MCF 10A (cell line): ENCODE results near the gene RAD54L. TPM values are rescaled to one million over a fixed set of nuclear protein-coding genes. Genes with fewer than 3 reads are reported as not detected.

Source experiments
- BruUV-seq: library from RNA; stranded (reverse); fragments of 400-500 nt; replicated peaks from 2 replicates; lab custom pipeline; 2021; lab: Mats Ljungman, UMichigan
- CTCF ChIA-PET: fragments of 300-600 bp; sonication (Branson Sonifier 250); formaldehyde crosslinking; extraction: SDS; loops from one replicate; lab custom pipeline; 2021; ENCODE audit warnings: antibody characterized with exemption, inconsistent platforms; lab: Yijun Ruan, JAX
- POLR2A ChIA-PET: fragments of 300-600, 350-650 bp; sonication (Branson Sonifier 250); formaldehyde crosslinking; extraction: SDS; loops from one replicate; lab custom pipeline; 2020; ENCODE audit warnings: antibody characterized with exemption, inconsistent platforms; lab: Yijun Ruan, JAX
- DNase-seq: peaks from one replicate; pipeline ENCODE4 v3.0.0-alpha.2; 2018; ENCODE audit not compliant: unreplicated experiment
- H3K27ac Mint-ChIP-seq: one replicate; pipeline ENCODE4 v1.8.0; 2022; ENCODE audit warnings: mild to moderate bottlenecking, low read depth, mixed read lengths; ENCODE audit not compliant: unreplicated experiment
- H3K27me3 Mint-ChIP-seq: one replicate; pipeline ENCODE4 v1.8.0; 2022; ENCODE audit warnings: mixed read lengths; ENCODE audit not compliant: insufficient read depth, unreplicated experiment
- H3K36me3 Mint-ChIP-seq: one replicate; pipeline ENCODE4 v1.8.0; 2022; ENCODE audit warnings: mild to moderate bottlenecking, moderate library complexity, mixed read lengths; ENCODE audit not compliant: insufficient read depth, unreplicated experiment
- H3K4me1 Mint-ChIP-seq: one replicate; pipeline ENCODE4 v1.8.0; 2022; ENCODE audit warnings: mixed read lengths; ENCODE audit not compliant: insufficient read depth, unreplicated experiment
- H3K4me3 Mint-ChIP-seq: one replicate; pipeline ENCODE4 v1.8.0; 2022; ENCODE audit warnings: mild to moderate bottlenecking, moderate library complexity, mixed read lengths; ENCODE audit not compliant: unreplicated experiment
- H3K9me3 Mint-ChIP-seq: one replicate; pipeline ENCODE4 v1.8.0; 2022; ENCODE audit warnings: mixed read lengths; ENCODE audit not compliant: unreplicated experiment
- CTCF ChIP-seq: fragments of 200-600 bp; IDR thresholded peaks from one replicate; pipeline ENCODE4 v1.8.0; 2022; ENCODE audit warnings: antibody characterized with exemption, mild to moderate bottlenecking; ENCODE audit not compliant: unreplicated experiment
- intact Hi-C: fragments of 100-400 bp; cut with micrococcal nuclease; formaldehyde crosslinking; loops from 2 replicates; pipeline ENCODE4 v1.14.1; 2022
- total RNA-seq: library from RNA; stranded (reverse); gene quantifications from 2 replicates; pipeline ENCODE4 v1.2.3, GENCODE V29; 2022

The RAD54L gene
- total RNA-seq, 1 experiment from 2014 or later, result 4.5 TPM

- ChIA-PET POLR2A (interaction anchor here (0.6 to 4.3 kb wide), 22 partner anchors 9 to 635 kb away, joined by 3 to 57 read pairs (median 6); partner anchors contain the start of genes GPBP1L1, LRRC41, LURAP1 and NASP), CTCF (interaction anchor here (0.6 to 10.6 kb wide), 10 partner anchors 12 to 238 kb away, joined by 3 to 266 read pairs (median 4); partner anchors contain the start of gene POMGNT1)
- Mint-ChIP-seq H3K36me3 (peaks cover 5% of the 10 kb centered on the region), H3K9me3 (no peaks in the 10 kb centered on the region), H3K27me3 (no peaks in the 10 kb centered on the region), H3K4me1 (peaks cover 13% of the 10 kb centered on the region), H3K27ac (peak overlapping the region; percentile 94), H3K4me3 (peak overlapping the region; percentile 19)
- intact Hi-C loops, result no loop called here
- BruUV-seq, result no TSS peak
- no peak for TF ChIP-seq CTCF
- DNase-seq, result peak; percentile 87
Measured at GRCh38 chr1:46218443-46218842, 29.1 kb upstream of the RAD54L start.

- intact Hi-C loops, result loop anchor here (5.0 kb wide), 1 partner anchor 88 kb away; the partner anchor contains the start of gene PIK3R3
- Mint-ChIP-seq H3K27ac (no peak overlapping the region), H3K36me3 (no peaks in the 10 kb centered on the region), H3K4me1 (peaks cover 17% of the 10 kb centered on the region), H3K9me3 (no peaks in the 10 kb centered on the region), H3K27me3 (no peaks in the 10 kb centered on the region), H3K4me3 (no peak overlapping the region)
- DNase-seq, result no peak
- ChIA-PET POLR2A (interaction anchor here (1.3 to 4.3 kb wide), 15 partner anchors 16 to 534 kb away, joined by 3 to 57 read pairs (median 8); partner anchors contain the start of genes GPBP1L1, LRRC41, LURAP1 and NSUN4), CTCF (interaction anchor here (0.6 to 10.6 kb wide), 11 partner anchors 17 to 182 kb away, joined by 3 to 266 read pairs (median 4); partner anchors contain the start of genes LURAP1 and UQCRH)
- TF ChIP-seq CTCF, result no peak
- BruUV-seq, result no TSS peak
Measured at GRCh38 chr1:46219551-46220520, 27.7 kb upstream of the RAD54L start.

DNA sequence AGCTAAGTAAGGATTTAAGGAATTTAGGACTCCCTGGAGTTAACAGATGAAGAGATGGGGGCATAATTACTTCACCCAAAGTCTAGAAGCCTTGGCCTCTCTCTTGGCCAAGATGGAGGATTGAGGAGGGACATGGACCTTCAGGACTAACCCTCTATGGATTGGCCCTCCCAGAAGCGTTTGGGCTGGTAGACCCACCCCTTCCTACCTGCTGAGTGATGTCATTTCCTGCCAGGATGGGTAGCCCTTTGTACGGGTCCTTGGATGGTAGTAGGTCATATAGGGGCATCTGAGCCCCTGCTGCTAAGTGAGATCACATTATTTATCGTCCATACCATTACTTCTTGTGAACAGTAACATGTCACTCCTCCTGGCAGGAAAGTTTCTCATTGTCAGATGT is 26.8 kb upstream of the RAD54L start:
- Mint-ChIP-seq H3K4me3 (no peak overlapping the region), H3K27ac (no peak overlapping the region), H3K4me1 (peaks cover 17% of the 10 kb centered on the region), H3K9me3 (no peaks in the 10 kb centered on the region), H3K27me3 (no peaks in the 10 kb centered on the region), H3K36me3 (no peaks in the 10 kb centered on the region)
- intact Hi-C loops, result loop anchor here (5.0 kb wide), 1 partner anchor 89 kb away; the partner anchor contains the start of gene PIK3R3
- no TSS peak for BruUV-seq
- ChIA-PET POLR2A (interaction anchor here (2.1 to 3.0 kb wide), 2 partner anchors 22 to 38 kb away, joined by 8 to 10 read pairs; partner anchors contain the start of gene POMGNT1), CTCF (interaction anchor here (0.6 to 10.6 kb wide), 3 partner anchors 18 to 183 kb away, joined by 3 to 266 read pairs (median 11); partner anchors contain the start of gene LURAP1)
- no peak for DNase-seq
- TF ChIP-seq CTCF, result no peak
